Muscle layer of colon (tissue), 2 donors: Measurements from ENCODE around the gene SCYGR1.
"Not testable (repeated sequence)": the region's sequence is repeated elsewhere in the genome, so short reads cannot be mapped to it uniquely, and the experiment has no call there.

ENCODE experiments used
- H3K27ac ChIP-seq: one replicate; pipeline ENCODE4 v1.7.0; 2013; ENCODE audit warnings: low read depth, mild to moderate bottlenecking, low read length, moderate library complexity
- H3K27me3 ChIP-seq, 2 donors: one replicate each; pipeline ENCODE4 v1.7.0; 2013; ENCODE audit warnings: low read length in 2 of 2, mild to moderate bottlenecking in 2 of 2; ENCODE audit not compliant: insufficient read depth in 2 of 2, control insufficient read depth in 1 of 2
- H3K36me3 ChIP-seq: one replicate; pipeline ENCODE4 v1.7.0; 2013; ENCODE audit warnings: mild to moderate bottlenecking, low read length; ENCODE audit not compliant: insufficient read depth
- H3K4me1 ChIP-seq: one replicate; pipeline ENCODE4 v1.7.0; 2013; ENCODE audit warnings: mild to moderate bottlenecking, low read length; ENCODE audit not compliant: insufficient read depth
- H3K4me3 ChIP-seq, 2 donors: one replicate each; pipeline ENCODE4 v1.7.0; 2013; ENCODE audit warnings: low read length in 2 of 2, low read depth in 1 of 2, mild to moderate bottlenecking in 1 of 2, moderate library complexity in 1 of 2
- H3K9ac ChIP-seq: one replicate; pipeline ENCODE4 v1.7.0; 2013; ENCODE audit warnings: low read length
- H3K9me3 ChIP-seq: one replicate; pipeline ENCODE4 v1.7.0; 2013; ENCODE audit warnings: mild to moderate bottlenecking, low read length
- donor health status: abdominal sarcoma.
- donor health status: Adenocarcinoma of cecum.

The SCYGR1 gene

GRCh38 chr2:227365833-227366232, 21.9 kb downstream of the SCYGR1 start:
- Histone ChIP-seq H3K4me3 (no peak overlapping the region), H3K27me3 (no peaks in the 10 kb centered on the region), H3K27ac (no peak overlapping the region), H3K9me3 (no peaks in the 10 kb centered on the region), H3K36me3 (peaks cover 3% of the 10 kb centered on the region), H3K4me1 (peaks cover 10% of the 10 kb centered on the region), H3K9ac (no peak overlapping the region)

GRCh38 chr2:227364585-227365263, 23.0 kb downstream of the SCYGR1 start:
- H3K9ac ChIP-seq, result not testable (repeated sequence)

GRCh38 chr2:227363756-227364155, 24.0 kb downstream of the SCYGR1 start:
- no peak overlapping the region for H3K9ac ChIP-seq
- no peaks in the 10 kb centered on the region for H3K9me3 ChIP-seq

More at GRCh38 chr2:227364585-227365263, 23.0 kb downstream of the SCYGR1 start:
- H3K27me3 ChIP-seq, H3K9me3 ChIP-seq, H3K27ac ChIP-seq, H3K4me3 ChIP-seq, H3K4me1 ChIP-seq: not testable (repeated sequence)
- H3K36me3 ChIP-seq, result peaks cover 11% of the 10 kb centered on the region

GRCh38 chr2:227360351-227360750, 27.4 kb downstream of the SCYGR1 start:
- H3K9ac ChIP-seq, result no peak overlapping the region
- H3K4me1 ChIP-seq, result no peaks in the 10 kb centered on the region
- H3K9me3 ChIP-seq, result no peaks in the 10 kb centered on the region
- no peaks in the 10 kb centered on the region for H3K27me3 ChIP-seq
- H3K4me3 ChIP-seq, result no peak overlapping the region
- H3K36me3 ChIP-seq, result peaks cover 34% of the 10 kb centered on the region
- H3K27ac ChIP-seq, result no peak overlapping the region

More at GRCh38 chr2:227363756-227364155, 24.0 kb downstream of the SCYGR1 start:
- Histone ChIP-seq H3K36me3 (peaks cover 11% of the 10 kb centered on the region), H3K4me3 (no peak overlapping the region), H3K4me1 (peaks cover 10% of the 10 kb centered on the region), H3K27me3 (no peaks in the 10 kb centered on the region), H3K27ac (no peak overlapping the region)

GRCh38 chr2:227351639-227352038, 36.1 kb downstream of the SCYGR1 start:
- H3K4me3 ChIP-seq, result no peak overlapping the region
- H3K36me3 ChIP-seq, result peaks cover 16% of the 10 kb centered on the region
- no peak overlapping the region for H3K27ac ChIP-seq

GRCh38 chr2:227349989-227350612, 37.6 kb downstream of the SCYGR1 start:
- H3K9ac ChIP-seq, result no peak overlapping the region
- peaks cover 11% of the 10 kb centered on the region for H3K36me3 ChIP-seq
- no peak overlapping the region for H3K27ac ChIP-seq

More at GRCh38 chr2:227351639-227352038, 36.1 kb downstream of the SCYGR1 start:
- no peaks in the 10 kb centered on the region for H3K27me3 ChIP-seq
- no peaks in the 10 kb centered on the region for H3K4me1 ChIP-seq
- H3K9me3 ChIP-seq, result no peaks in the 10 kb centered on the region
- no peak overlapping the region for H3K9ac ChIP-seq

GRCh38 chr2:227348324-227348723, 39.4 kb downstream of the SCYGR1 start:
- H3K36me3 ChIP-seq, result peaks cover 11% of the 10 kb centered on the region

More at GRCh38 chr2:227349989-227350612, 37.6 kb downstream of the SCYGR1 start:
- no peak overlapping the region for H3K4me3 ChIP-seq
- no peaks in the 10 kb centered on the region for H3K9me3 ChIP-seq
- H3K27me3 ChIP-seq, result no peaks in the 10 kb centered on the region
- no peaks in the 10 kb centered on the region for H3K4me1 ChIP-seq

GRCh38 chr2:227347117-227347516, 40.6 kb downstream of the SCYGR1 start:
- Histone ChIP-seq H3K9ac (no peak overlapping the region), H3K27me3 (no peaks in the 10 kb centered on the region), H3K36me3 (peaks cover 16% of the 10 kb centered on the region), H3K27ac (no peak overlapping the region), H3K4me1 (no peaks in the 10 kb centered on the region), H3K4me3 (no peak overlapping the region), H3K9me3 (no peaks in the 10 kb centered on the region)

More at GRCh38 chr2:227348324-227348723, 39.4 kb downstream of the SCYGR1 start:
- H3K9ac ChIP-seq, result no peak overlapping the region
- H3K9me3 ChIP-seq, result no peaks in the 10 kb centered on the region
- no peaks in the 10 kb centered on the region for H3K27me3 ChIP-seq
- no peak overlapping the region for H3K4me3 ChIP-seq
- H3K4me1 ChIP-seq, result no peaks in the 10 kb centered on the region
- no peak overlapping the region for H3K27ac ChIP-seq

GRCh38 chr2:227344231-227344630, 43.5 kb downstream of the SCYGR1 start:
- H3K4me3 ChIP-seq, result no peak overlapping the region
- no peaks in the 10 kb centered on the region for H3K4me1 ChIP-seq
- no peak overlapping the region for H3K27ac ChIP-seq
- no peaks in the 10 kb centered on the region for H3K9me3 ChIP-seq
- no peaks in the 10 kb centered on the region for H3K27me3 ChIP-seq
- no peak overlapping the region for H3K9ac ChIP-seq
- peaks cover 24% of the 10 kb centered on the region for H3K36me3 ChIP-seq

- Histone ChIP-seq H3K9ac (no peak overlapping the region), H3K27me3 (no peaks in the 10 kb centered on the region), H3K36me3 (peaks cover 18% of the 10 kb centered on the region), H3K27ac (no peak overlapping the region), H3K4me1 (no peaks in the 10 kb centered on the region), H3K4me3 (no peak overlapping the region), H3K9me3 (no peaks in the 10 kb centered on the region)
Measured at GRCh38 chr2:227341553-227341952, 46.2 kb downstream of the SCYGR1 start.

GRCh38 chr2:227340106-227340505, 47.6 kb downstream of the SCYGR1 start:
- H3K4me1 ChIP-seq, result no peaks in the 10 kb centered on the region
- no peak overlapping the region for H3K27ac ChIP-seq
- no peaks in the 10 kb centered on the region for H3K27me3 ChIP-seq
- H3K9ac ChIP-seq, result no peak overlapping the region
- H3K4me3 ChIP-seq, result no peak overlapping the region
- peaks cover 27% of the 10 kb centered on the region for H3K36me3 ChIP-seq
- no peaks in the 10 kb centered on the region for H3K9me3 ChIP-seq
